ENCODE results near the gene TSEN34. TPM values are rescaled to one million over a fixed set of nuclear protein-coding genes. Genes with fewer than 3 reads are reported as not detected.

TSEN34 gene
- total RNA-seq, 1 donor from 2014 or later: 52.6 TPM

DNA sequence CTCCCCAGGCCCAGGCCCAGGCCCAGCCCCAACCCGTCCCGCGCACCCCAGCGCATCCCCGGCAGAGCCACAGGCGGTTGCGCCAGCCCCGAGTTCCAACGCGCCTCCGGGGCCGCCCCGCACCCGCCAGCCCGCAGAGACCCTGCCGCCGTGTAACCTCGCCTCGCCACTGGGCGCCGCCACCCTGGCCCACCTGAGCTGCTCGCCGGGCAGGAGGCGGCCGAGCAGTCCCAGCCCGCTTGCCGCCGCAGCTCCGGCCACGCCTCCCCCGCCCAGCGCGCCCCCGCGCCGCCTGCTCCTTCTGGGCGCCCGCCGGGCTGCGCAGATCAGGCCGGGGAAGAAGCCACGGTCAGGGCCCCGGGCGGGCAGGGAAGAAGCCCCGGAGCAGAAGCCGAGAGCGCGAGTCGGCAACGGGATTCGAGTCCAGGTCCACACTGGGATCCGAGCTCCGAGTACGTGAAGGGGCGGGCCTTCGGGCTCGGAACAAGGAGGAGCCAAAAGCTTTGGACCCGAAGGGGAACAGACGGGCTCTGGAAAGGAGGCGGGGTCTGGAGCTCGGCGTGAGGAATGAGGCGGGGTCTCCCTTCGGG lies 1.9 kb upstream of the TSEN34 start, which contains the start of gene MBOAT7:
TSS of gene MBOAT7 (minus strand) at position 436 of the 590 bp plus-strand sequence. CDS start 1,072 bp downstream, outside the sequence.
- Histone ChIP-seq H3K9me3 (ENCODE audit: insufficient read depth, low read depth, low read length) (no peaks in the 10 kb centered on the region), H3K9ac (ENCODE audit: low read length) (peak within 1 kb of the TSS; percentile 96), H3K79me2 (ENCODE audit: insufficient read depth, low read length) (peaks cover 46% of the 10 kb centered on the region), H2AFZ (ENCODE audit: low read depth, low read length) (peak within 1 kb of the TSS; percentile 93), H3K4me2 (ENCODE audit: low read length) (peak within 1 kb of the TSS; percentile 97), H3K4me3 (ENCODE audit: insufficient read depth, low read depth, low read length) (peak within 1 kb of the TSS; percentile 82), H4K20me1 (ENCODE audit: insufficient read depth, low read length) (peaks cover 38% of the 10 kb centered on the region), H3K36me3 (ENCODE audit: insufficient read depth, low read length) (peaks cover 3% of the 10 kb centered on the region), H3K27ac (ENCODE audit: low read depth, low read length) (peak within 1 kb of the TSS; percentile 99), H3K4me1 (ENCODE audit: insufficient read depth, low read length) (peaks cover 15% of the 10 kb centered on the region), H3K27me3 (ENCODE audit: insufficient read depth, low read length) (no peaks in the 10 kb centered on the region)
- DNase-seq (ENCODE audit: low read depth) (no peak), FAIRE-seq (peak; percentile 17)
- TF ChIP-seq EZH2 (IDR thresholded peaks at IDR 0.05; ENCODE audit: insufficient read depth, low read length): no peak
- no peak for TF ChIP-seq CTCF (IDR thresholded peaks at IDR 0.05; ENCODE audit: insufficient read depth, low read depth, low read length)
- Mint-ChIP-seq H3K4me1 (ENCODE audit: low read depth, unreplicated experiment) (peaks cover 7% of the 10 kb centered on the region), H3K27me3 (ENCODE audit: low read depth, unreplicated experiment) (no peaks in the 10 kb centered on the region), H3K4me3 (ENCODE audit: unreplicated experiment) (peak within 1 kb of the TSS; percentile 95), H3K27ac (ENCODE audit: unreplicated experiment) (peak within 1 kb of the TSS; percentile 96), H3K9me3 (ENCODE audit: unreplicated experiment) (no peaks in the 10 kb centered on the region), H3K36me3 (ENCODE audit: low read depth, unreplicated experiment) (peaks cover 10% of the 10 kb centered on the region)

DNA sequence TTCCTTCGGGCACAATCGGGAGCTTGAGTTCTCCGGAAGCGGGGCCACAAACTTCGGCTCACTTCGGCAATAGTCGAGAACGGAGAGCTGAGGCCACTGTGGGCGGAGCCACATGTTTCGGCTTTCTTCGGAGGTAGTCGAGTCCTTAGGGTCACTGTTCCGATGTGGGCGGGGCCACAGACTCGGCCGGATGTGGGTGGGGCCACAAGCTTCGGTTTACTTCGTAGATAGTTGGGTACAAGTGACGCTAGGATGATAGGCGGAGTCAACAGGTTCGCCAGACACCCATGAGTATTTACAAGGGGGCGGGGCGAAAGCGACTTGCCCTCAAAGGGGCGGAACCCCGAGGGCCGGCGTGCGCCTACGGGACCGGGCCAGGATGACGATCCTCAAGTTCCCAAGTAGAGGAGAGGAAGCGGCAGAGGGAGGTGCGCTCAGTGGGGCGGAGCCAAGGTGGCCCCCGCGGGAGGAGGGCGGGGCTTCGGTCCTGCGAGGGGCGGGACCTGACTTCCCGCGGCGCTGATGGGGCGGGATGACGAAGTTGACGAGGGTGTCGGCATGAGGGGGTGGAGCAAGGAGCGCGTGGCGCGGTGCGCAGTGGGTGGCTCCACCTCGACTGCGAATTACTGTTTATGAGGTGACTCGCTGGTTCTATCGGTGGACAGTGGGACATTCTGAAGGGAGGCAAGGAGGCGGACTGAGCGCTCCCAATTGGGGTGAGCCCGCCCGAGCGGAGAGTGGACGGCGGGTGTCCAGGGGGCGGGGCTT lies 1.2 kb upstream of the TSEN34 start:
- Mint-ChIP-seq H3K9me3 (ENCODE audit: unreplicated experiment) (no peaks in the 10 kb centered on the region), H3K27ac (ENCODE audit: unreplicated experiment) (peak overlapping the region; percentile 96), H3K4me1 (ENCODE audit: low read depth, unreplicated experiment) (peaks cover 7% of the 10 kb centered on the region), H3K4me3 (ENCODE audit: unreplicated experiment) (peak overlapping the region; percentile 95), H3K27me3 (ENCODE audit: low read depth, unreplicated experiment) (no peaks in the 10 kb centered on the region), H3K36me3 (ENCODE audit: low read depth, unreplicated experiment) (peaks cover 10% of the 10 kb centered on the region)
- DNase-seq (ENCODE audit: low read depth) (peak; percentile 99), FAIRE-seq (peak; percentile 78)
- Histone ChIP-seq H3K9me3 (ENCODE audit: insufficient read depth, low read depth, low read length) (no peaks in the 10 kb centered on the region), H2AFZ (ENCODE audit: low read depth, low read length) (peak overlapping the region; percentile 93), H4K20me1 (ENCODE audit: insufficient read depth, low read length) (peaks cover 36% of the 10 kb centered on the region), H3K79me2 (ENCODE audit: insufficient read depth, low read length) (peaks cover 46% of the 10 kb centered on the region), H3K9ac (ENCODE audit: low read length) (peak overlapping the region; percentile 96), H3K36me3 (ENCODE audit: insufficient read depth, low read length) (peaks cover 3% of the 10 kb centered on the region), H3K27me3 (ENCODE audit: insufficient read depth, low read length) (no peaks in the 10 kb centered on the region), H3K27ac (ENCODE audit: low read depth, low read length) (peak overlapping the region; percentile 99), H3K4me1 (ENCODE audit: insufficient read depth, low read length) (peaks cover 15% of the 10 kb centered on the region), H3K4me2 (ENCODE audit: low read length) (peak overlapping the region; percentile 97), H3K4me3 (ENCODE audit: insufficient read depth, low read depth, low read length) (peak overlapping the region; percentile 82)
- TF ChIP-seq EZH2 (IDR thresholded peaks at IDR 0.05; ENCODE audit: insufficient read depth, low read length): no peak
- no peak for TF ChIP-seq CTCF (IDR thresholded peaks at IDR 0.05; ENCODE audit: insufficient read depth, low read depth, low read length)

Data from astrocyte (in vitro differentiated cells and primary cell).